Stimulated activated CD8-positive, alpha-beta memory T cell treated with anti-CD3 and anti-CD28 coated beads, Interleukin-15, amount 100 ng/mL, for 4 hours (primary cell): Measurements from ENCODE around the gene TMEM205.
"Not testable (repeated sequence)": the region's sequence is repeated elsewhere in the genome, so short reads cannot be mapped to it uniquely, and the experiment has no call there.

Experiments used
- DNase-seq, 2 donors: peaks; one replicate each; pipeline ENCODE4 v3.0.0-alpha.2; 2020; ENCODE audit warnings: low read depth in 2 of 2

TMEM205 gene

DNA sequence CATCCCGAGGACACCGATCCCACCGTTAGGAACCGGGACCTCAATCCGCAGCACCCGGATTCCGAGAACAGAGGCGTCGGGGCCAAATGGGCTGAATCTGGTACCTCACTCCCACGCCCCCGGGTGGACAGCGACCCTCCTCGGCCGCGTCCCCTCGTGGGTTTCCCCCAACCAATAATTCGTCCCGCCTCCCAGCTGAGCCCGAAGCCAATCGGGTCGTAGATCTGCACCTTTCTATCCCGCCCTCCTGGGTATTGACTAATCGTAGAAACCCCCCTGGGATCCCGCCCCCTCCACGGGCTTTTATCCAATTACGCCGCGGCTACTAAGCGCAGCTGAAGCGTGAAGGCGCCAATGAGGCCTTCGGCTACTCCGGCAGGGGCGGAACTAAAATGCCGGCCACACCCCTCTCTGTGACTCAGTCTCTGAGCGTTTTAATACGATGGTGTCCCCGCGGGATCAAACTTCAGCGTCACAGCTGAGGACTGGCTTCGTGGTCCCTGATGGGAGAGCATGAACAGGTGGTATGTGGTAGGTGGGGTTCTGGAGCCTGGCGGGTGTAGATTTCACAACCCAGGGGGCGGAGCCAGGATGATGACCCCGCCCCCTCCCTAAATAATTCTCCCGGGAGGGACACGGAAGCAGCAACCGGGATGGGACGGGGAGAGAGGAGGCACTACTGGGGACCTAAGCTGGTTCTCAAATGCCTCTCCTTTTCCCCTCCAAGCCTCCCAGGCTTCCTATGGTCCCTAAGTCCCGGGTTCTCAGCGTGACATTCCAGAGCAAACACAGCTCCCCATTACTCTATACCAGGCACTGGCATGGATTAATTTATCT lies at the start of gene TMEM205, which contains the start of gene CCDC159:
TSS of gene TMEM205 (minus strand) at position 165 of the 837 bp plus-strand sequence. CDS start 649 bp downstream, outside the sequence.
TSS of gene CCDC159 (plus strand) at position 416 of the 837 bp plus-strand sequence. CDS start at position 504, 88 bp downstream.
- DNase-seq = peak; percentile 96 to 99

DNA sequence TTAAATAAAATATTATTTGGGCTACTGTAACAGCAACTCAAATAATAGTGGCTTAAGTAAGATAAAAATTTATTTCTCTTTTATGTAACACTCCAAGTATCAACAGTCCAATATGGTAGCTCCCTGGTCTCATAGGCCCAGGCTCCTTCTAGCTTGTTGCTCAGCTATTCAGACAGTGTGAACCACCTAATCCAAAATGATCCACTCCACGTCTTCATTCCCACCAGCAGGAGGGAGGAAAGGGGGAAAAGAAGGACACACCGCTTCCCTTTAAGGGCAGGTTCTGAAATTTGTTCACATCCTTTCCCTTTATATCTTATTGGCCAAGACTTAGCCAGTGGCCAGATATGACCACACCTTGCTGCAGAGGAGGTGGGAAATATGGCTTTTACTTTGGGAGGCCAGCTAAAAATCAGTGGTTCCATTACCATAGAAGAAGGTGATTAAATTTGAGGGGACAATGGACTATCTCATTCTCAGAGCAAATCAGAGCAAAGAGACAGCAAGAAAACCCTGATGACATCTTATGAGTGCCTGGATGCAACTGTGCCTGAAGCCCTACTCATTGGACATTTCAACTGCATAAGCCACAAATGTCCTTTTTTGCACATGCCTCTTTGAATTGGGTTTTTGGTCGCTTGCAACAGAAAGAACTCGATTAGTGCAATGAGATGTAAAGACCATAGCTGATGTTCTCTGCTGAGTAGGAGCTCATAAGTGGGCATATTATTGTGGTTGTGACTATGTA lies 45.0 kb upstream of the TMEM205 start:
- no peak for DNase-seq

DNA sequence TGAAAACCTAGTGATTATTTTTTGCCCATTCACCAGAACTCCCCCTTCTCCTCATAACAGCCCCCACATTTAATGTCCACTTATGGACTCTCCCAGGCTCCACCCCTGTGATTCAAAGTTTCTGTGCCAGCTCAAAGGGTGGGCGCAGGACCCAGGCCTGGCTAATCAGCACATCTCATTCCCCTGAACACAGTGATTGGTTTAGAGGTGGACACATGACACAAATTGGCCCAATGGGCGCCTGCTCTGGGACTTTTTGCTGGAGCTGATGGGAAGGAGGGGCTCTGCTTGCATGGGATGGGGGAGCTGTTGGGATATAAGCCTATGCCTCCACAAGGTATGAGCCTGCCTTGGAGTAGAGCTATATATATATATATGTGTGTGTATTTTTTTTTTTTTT lies 44.3 kb upstream of the TMEM205 start:
- DNase-seq = no peak

DNA sequence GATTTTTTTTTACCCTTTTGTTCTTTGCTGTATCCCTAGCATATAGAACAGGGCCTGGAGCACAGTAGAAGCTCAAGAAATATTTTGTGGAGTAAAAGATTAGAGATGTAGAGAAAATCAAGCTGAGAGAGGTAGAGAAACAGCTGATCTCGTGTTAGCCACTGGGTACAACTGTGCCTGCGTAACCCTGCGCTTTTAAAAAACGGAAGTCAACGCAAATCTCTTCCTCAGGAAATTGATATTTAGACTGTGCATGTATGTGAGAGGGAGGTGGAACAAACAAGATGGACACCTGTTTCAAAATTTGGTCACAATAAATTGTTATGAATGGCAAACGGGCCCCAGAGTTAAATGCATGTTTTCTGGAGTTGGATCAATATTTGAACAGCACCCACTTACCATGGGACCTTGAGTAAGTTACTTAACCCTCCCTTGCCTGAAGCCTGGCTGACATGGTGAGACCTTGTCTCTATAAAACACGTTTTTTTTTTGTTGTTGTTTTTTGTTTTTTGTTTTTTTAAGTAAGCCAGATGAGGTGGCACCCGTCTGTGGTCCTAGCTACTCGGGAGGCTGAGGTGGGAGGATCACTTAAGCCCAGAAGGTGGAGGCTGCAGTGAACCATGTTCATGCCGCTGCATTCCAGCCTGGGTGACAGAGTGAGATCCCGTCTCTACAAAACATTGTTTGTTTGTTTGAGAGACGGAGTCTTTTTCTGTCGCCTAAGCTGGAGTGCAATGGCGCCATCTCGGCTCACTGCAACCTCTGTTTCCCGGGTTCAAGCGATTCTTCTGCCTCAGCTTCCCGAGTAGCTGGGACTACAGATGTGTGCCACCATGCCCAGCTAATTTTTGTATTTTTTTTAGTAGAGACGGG lies 41.3 kb upstream of the TMEM205 start:
- no peak for DNase-seq

DNA sequence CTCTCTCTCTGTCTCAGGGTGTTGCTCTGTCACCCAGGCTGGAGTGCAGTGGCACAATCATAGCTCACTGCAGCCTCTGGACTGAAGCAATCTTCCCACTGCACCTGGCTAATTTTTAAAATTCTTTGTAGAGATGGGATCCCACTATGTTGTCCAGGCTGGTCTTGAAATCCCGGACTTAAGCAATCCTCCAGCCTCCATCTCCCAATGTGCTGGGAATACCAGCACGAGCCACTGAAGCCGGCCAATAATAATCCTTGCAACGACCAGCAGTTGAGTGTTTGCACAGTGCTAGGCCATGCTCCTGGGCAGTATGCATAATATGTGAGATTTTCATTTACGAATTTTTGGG lies 38.7 kb upstream of the TMEM205 start:
- no peak for DNase-seq

DNA sequence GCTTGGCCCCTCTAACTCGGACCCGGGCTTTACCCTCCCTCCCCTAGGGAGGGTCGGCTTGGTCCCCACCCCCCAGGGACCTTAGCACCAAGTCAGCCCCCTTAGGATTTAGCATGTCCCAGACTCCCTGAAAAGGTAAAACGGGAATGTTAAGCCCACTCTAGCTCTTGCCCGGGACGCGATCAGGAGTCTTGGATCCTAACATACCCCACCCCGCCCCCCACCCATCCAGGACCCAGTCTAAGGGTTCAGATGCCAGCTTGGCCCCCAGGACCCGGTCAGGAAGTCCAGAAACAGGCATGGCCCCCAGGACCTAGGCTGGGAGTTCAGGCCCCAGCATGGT lies 37.6 kb upstream of the TMEM205 start:
- no peak for DNase-seq

DNA sequence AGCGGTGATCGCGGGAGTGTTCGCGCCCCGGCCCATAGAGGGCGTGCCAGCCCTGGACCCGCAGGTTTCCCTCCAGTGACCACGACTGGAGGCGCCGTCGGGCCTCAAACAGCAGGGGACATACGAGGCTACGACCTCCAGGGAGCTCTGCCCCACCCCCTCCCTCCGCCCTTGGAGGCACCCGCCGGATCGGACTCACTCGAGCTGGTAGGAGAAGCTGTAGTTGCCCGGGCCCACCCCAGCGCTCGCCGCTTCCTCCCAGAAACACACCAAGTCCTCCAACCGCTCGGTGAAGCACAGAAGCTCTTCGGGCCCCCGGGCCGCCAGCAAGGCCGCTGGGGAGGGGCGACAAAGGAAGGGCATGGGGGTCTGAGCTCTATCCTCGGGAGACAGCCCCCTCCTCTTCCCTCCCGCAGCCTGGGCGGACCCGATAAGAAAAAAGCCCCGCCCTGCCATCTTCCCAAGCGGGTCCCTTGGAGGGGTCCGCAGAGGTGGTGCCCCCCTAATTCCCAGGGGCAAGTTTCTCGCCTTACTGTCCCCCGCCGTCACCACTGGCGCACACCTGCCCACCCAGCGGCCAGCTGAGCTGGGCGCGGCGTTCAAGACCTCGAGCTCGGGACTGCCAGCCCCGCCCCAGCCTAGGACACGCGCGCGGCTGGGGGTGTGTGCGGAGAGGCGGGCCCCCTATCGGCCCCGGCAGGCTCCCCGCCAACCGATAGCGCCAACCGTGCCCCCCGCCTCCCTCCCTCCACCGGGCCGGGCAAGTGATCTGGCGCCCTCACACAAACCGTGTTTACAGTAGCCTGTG lies 37.0 kb upstream of the TMEM205 start:
- no peak for DNase-seq

DNA sequence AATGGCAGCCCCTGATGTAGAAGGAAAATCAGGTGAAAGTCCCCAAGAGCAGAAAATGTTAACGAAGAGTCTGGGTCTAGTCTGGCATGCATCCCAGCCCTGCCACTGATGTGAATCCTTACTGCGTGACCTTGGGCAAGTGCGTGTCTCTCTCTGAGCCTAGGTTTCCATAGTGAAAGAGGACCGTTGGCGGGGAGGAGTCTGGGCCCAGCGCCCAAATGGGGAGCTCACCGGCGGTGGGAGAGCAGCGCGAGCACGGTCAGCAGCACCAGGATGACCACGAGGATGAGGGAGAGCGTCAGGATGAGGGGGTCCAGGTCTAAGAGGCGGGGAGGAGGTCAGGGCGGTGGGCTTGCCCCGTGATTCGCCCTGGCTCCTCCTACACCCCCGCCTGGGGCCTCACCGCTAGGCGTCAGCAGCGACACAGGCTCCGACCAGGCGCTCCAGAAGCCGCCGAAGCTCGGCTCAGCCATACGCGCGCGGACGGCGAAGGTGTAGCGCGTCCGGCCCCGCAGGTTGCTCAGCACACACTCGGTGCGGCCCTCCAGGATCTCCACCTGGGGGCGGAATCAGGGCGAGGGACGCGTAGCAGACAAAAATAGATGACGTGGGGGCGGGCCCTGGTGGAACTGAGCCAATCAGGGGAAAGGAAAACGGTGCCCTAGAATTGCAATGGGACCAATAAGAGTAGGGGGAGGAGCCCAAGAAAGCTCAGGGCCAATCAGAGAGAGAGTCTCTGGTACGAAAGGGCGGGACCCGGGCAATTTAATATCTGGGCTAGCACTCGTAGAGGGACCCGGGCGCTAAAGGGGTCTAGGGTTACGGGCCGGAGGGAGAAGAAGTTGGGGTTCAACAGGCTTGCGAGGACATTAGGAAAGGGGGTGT lies 34.8 kb upstream of the TMEM205 start:
- peak; percentile 87 to 94 for DNase-seq

DNA sequence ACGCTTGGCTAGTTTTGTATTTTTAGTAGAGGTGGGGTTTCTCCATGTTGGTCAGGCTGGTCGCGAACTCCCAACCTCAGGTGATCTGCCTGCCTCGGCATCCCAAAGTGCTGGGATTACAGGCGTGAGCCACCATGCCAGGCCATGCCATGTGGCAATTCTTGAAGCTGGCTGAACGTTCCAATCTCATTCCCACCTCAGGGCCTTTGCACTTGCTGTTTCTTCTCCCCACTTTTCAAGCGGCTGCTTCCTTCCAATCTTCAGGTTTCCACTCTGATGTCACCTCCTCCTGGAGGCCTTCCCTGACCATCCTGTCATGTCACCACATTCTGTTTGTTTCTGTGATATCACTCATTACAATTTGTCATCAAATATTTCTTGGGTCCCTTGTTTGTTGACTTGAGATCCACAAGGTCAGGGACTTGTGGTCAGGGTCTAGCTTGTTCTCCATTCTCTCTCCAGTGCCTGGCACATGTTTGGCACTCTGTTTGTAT lies 33.8 kb upstream of the TMEM205 start:
- DNase-seq = no peak

DNA sequence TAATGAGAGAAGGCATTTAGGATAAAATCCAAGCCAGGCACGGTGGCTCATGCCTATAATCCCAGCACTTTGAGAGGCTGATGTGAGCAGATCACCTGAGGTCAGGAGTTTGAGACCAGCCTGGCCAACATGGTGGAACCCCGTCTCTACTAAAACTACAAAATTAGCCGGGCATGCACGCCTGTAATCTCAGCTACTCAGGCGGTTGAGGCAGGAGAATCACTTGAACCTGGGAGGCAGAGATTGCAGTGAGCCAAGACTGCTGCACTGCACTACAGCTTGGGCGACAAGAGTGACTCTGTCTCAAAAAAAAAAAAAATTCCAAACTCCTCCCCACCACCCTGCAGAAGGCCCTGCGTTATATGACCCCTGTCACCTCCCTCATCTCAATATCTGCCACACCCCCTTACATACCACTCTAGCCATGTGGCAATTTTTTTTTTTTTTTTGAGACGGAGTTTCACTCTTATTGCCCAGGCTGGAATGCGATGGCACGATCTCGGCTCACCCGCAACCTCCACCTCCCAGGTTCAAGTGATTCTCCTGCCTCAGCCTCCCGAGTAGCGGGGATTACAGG lies 33.3 kb upstream of the TMEM205 start:
- not testable (repeated sequence) for DNase-seq

DNA sequence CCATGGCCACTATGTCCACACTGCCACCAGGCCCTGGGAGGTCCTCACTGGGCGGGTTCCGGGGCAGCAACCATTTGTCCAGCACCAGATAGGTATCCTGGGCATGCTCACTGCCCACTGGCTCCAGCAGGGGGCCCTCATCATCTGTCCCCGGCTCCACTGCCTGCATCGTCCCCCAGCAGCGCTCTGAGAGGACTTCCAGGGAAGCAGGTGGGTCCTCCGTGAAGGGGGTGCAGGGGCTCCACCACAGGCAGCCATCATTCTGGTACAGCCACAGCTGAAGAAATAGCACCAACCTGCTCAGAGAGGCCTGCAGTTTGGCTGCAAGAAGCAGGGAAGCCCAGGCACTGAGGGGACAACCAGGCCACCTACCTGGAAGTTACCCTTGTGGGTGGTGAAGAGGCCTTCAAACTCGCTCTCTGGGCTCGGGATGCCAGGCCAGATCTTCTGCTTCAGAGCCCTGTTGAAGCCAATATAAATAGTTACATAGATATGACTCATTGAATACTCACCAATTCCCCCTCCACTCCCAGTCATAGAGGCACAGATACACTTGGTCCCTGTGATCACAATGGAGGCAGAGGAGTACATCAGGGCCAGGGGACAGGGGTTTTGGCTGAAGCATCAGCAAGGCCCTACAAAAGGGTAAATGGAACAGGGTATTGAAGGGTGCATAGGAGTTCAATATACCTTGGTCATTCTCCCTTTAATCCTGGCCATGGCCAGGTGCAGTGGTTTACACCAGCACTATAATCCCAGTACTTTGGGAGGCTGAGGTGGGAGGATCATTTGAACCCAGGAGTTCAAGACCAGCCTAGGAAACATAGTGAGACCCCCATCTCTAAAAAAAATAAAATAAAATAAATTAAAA lies 32.5 kb upstream of the TMEM205 start:
- no peak for DNase-seq

DNA sequence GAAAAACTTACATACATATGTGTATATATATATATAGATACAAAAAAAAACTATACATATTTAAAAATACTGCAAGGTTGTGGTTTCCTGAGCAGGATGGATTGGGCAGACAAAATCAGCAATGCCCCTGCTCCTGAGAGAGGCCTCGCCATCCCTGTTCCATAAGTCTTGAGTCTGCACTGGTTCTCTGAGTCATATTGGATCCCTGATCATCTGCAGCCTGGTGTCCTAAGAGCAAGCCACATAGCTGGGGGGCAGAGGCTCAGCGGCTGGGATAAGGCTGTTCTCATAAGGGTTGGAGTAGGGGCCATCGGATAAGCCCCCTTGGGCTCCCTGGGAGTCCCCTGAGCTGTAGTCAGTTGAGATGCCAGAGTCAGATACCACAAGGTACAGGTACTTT lies 31.7 kb upstream of the TMEM205 start:
- no peak for DNase-seq

DNA sequence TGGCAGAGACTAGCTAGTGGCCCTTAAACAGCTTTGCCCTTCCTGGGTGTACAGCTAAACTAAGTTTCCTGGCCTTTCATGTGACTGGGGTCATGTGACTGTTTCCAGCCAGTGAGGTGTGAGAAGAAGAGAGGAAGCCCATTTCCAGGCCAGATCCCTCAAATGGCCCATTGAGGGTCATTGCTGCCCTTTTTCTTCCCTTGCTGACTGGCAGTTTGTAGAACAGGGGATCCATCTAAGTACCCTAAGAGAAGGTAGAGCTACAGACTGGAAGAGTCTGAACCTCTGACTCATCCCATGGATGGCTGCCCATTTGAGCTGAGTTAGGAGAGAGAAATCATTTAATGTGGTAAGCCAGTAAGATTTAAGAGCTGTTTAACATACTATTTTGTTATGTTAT lies 31.2 kb upstream of the TMEM205 start:
- no peak for DNase-seq

DNA sequence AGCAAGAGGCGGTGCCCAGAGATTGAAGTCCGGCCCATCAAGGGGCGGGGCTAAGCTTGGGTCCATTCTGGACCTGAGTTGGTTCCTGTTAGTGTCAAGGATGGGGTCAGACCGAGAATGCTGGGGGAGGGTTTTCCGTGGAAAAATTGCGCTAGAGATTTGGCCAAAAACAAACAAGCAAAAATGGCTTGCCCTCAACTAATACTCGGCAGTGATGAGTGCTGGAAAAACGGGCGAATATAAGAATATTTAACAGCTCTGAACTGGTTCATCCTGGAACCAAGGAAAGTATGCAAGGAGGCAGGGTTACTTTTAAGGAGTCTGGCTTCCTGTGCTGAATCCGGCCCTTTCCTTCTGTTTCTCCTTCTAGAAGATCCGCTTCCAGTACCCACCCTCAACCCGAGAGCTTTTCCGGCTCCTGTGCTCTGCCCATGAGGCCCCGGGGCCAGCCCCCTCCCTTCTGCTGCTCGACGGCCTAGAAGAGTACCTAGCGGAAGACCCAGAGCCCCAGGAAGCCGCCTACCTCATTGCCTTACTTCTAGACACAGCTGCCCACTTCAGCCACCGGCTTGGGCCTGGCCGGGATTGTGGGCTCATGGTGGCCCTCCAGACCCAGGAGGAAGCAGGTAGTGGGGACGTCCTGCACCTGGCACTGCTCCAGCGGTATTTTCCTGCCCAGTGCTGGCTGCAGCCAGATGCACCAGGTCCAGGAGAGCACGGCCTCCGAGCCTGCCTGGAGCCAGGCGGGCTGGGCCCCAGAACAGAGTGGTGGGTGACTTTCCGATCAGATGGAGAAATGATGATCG lies 29.3 kb upstream of the TMEM205 start:
- DNase-seq = peak; percentile 24 to 27

DNA sequence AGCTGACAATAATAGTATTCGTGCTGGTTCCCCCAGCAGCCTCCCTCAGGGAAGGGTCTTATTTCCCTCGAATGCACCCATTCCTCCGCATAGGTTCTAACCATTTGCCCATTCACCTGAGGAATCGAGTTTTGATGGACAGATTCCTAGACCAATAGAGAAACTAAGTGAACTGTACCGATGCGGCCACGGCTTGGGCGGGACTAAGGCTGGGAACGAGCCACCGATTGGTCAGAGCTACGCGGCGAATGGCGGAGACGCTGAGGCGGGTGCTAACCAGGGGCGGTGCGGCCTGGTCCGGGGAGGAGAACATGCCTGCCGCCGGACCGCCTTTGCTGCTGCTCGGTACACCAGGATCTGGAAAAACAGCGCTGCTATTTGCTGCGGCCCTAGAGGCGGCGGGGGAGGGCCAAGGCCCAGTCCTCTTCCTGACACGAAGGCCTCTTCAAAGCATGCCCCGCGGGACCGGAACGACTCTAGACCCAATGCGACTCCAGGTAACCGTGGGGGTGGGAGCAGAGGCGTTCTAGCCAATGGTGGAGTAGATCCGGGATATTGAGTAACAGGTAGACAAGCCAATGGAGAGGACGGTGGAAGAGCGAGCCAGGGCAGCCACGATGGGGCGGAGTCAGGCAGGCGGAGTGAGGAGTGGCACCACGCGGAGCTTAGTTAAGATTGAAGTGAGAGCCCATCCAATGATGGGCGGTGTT lies 28.5 kb upstream of the TMEM205 start, which contains the start of gene SWSAP1:
TSS of gene SWSAP1 (plus strand) at position 234 of the 710 bp plus-strand sequence. CDS start at position 249, 15 bp downstream.
- DNase-seq = peak; percentile 92 to 96

DNA sequence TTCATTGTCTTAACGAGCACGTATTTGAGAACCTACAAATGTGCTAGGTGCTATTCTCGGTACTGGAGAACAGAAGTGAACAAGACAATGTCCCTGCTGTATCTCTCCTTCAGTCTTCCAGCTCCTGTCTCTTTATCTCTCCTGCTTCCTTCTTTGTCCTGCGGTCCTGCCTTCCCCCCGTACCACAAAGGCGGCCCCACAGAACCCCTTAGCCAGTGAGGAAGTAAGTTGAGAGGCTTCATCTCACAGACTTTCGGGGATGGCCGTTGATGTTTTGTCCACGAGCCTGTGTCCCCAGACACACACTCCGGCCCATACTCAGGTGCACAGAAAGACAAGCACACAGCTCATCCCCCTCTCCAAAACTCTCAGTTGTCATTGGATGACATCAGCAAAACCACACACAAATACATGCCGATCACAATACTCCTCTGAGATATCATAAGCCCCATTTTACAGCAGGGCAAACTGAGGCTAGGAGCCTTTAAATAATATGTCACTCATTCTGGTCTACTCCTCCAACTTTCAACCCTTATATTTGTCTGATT lies 27.9 kb upstream of the TMEM205 start:
- no peak for DNase-seq
